Measurements from ENCODE around the gene SNORC. TPM values are rescaled to one million over a fixed set of nuclear protein-coding genes. Genes with fewer than 3 reads are reported as not detected.

The SNORC gene
- total RNA-seq, 1 donor from 2014 or later: 2.1 TPM

GRCh38 chr2:232896111-232896510, 26.0 kb downstream of the SNORC start:
- no peak for DNase-seq (ENCODE audit: extremely low spot score, unreplicated experiment)
- TF ChIP-seq CTCF (IDR thresholded peaks at IDR 0.05): no peak
- Mint-ChIP-seq H3K36me3 (ENCODE audit: unreplicated experiment) (no peaks in the 10 kb centered on the region), H3K9me3 (ENCODE audit: unreplicated experiment) (no peaks in the 10 kb centered on the region), H3K4me3 (ENCODE audit: unreplicated experiment) (no peak overlapping the region), H3K27ac (ENCODE audit: unreplicated experiment) (no peak overlapping the region), H3K27me3 (ENCODE audit: unreplicated experiment) (no peaks in the 10 kb centered on the region), H3K4me1 (ENCODE audit: unreplicated experiment) (peaks cover 5% of the 10 kb centered on the region)

- Mint-ChIP-seq H3K27ac (ENCODE audit: unreplicated experiment) (no peak overlapping the region), H3K4me3 (ENCODE audit: unreplicated experiment) (no peak overlapping the region), H3K27me3 (ENCODE audit: unreplicated experiment) (no peaks in the 10 kb centered on the region), H3K4me1 (ENCODE audit: unreplicated experiment) (peaks cover 5% of the 10 kb centered on the region), H3K9me3 (ENCODE audit: unreplicated experiment) (no peaks in the 10 kb centered on the region), H3K36me3 (ENCODE audit: unreplicated experiment) (no peaks in the 10 kb centered on the region)
- DNase-seq (ENCODE audit: extremely low spot score, unreplicated experiment): peak; percentile 78
- TF ChIP-seq CTCF (IDR thresholded peaks at IDR 0.05): no peak
Observed at GRCh38 chr2:232896720-232897597, 26.9 kb downstream of the SNORC start.

- TF ChIP-seq CTCF (IDR thresholded peaks at IDR 0.05): no peak
- no peak for DNase-seq (ENCODE audit: extremely low spot score, unreplicated experiment)
- H3K36me3 Mint-ChIP-seq (ENCODE audit: unreplicated experiment): no peaks in the 10 kb centered on the region
- H3K4me1 Mint-ChIP-seq (ENCODE audit: unreplicated experiment): peaks cover 10% of the 10 kb centered on the region
- H3K27ac Mint-ChIP-seq (ENCODE audit: unreplicated experiment): no peak overlapping the region
- H3K9me3 Mint-ChIP-seq (ENCODE audit: unreplicated experiment): no peaks in the 10 kb centered on the region
- no peaks in the 10 kb centered on the region for H3K27me3 Mint-ChIP-seq (ENCODE audit: unreplicated experiment)
- no peak overlapping the region for H3K4me3 Mint-ChIP-seq (ENCODE audit: unreplicated experiment)
Observed at GRCh38 chr2:232897598-232898408, 27.7 kb downstream of the SNORC start.

GRCh38 chr2:232898592-232899543, 28.8 kb downstream of the SNORC start:
- no peak for DNase-seq (ENCODE audit: extremely low spot score, unreplicated experiment)
- Mint-ChIP-seq H3K4me3 (ENCODE audit: unreplicated experiment) (no peak overlapping the region), H3K27me3 (ENCODE audit: unreplicated experiment) (no peaks in the 10 kb centered on the region)

More at GRCh38 chr2:232898592-232899543, 28.8 kb downstream of the SNORC start:
- TF ChIP-seq CTCF (IDR thresholded peaks at IDR 0.05): no peak
- Mint-ChIP-seq H3K36me3 (ENCODE audit: unreplicated experiment) (no peaks in the 10 kb centered on the region), H3K9me3 (ENCODE audit: unreplicated experiment) (no peaks in the 10 kb centered on the region), H3K4me1 (ENCODE audit: unreplicated experiment) (peaks cover 10% of the 10 kb centered on the region), H3K27ac (ENCODE audit: unreplicated experiment) (no peak overlapping the region)
